ENCODE data around the gene LRRD1.

Gene LRRD1

GRCh38 chr7:92226981-92227380, 48.0 kb upstream of the LRRD1 start:
- no peak for ATAC-seq
- TF ChIP-seq GLIS3 (CRISPR knock-in tag; IDR thresholded peaks at IDR 0.05) (no peak), RARB (CRISPR knock-in tag; IDR thresholded peaks at IDR 0.05) (no peak), ZNF8 (CRISPR knock-in tag; IDR thresholded peaks at IDR 0.05) (no peak), SNAI2 (CRISPR knock-in tag; IDR thresholded peaks at IDR 0.05) (no peak), ESRRG (CRISPR knock-in tag; IDR thresholded peaks at IDR 0.05) (no peak), ZNF565 (CRISPR knock-in tag; conservative IDR thresholded peaks at IDR 0.05; ENCODE audit: low read depth) (no peak), ZFP3 (CRISPR knock-in tag; IDR thresholded peaks at IDR 0.05) (no peak), ARNTL (CRISPR knock-in tag; IDR thresholded peaks at IDR 0.05; ENCODE audit: borderline replicate concordance, low read depth) (no peak), TOX (CRISPR knock-in tag; IDR thresholded peaks at IDR 0.05; ENCODE audit: borderline replicate concordance) (no peak)
- TF ChIP-seq, protein P1, sequence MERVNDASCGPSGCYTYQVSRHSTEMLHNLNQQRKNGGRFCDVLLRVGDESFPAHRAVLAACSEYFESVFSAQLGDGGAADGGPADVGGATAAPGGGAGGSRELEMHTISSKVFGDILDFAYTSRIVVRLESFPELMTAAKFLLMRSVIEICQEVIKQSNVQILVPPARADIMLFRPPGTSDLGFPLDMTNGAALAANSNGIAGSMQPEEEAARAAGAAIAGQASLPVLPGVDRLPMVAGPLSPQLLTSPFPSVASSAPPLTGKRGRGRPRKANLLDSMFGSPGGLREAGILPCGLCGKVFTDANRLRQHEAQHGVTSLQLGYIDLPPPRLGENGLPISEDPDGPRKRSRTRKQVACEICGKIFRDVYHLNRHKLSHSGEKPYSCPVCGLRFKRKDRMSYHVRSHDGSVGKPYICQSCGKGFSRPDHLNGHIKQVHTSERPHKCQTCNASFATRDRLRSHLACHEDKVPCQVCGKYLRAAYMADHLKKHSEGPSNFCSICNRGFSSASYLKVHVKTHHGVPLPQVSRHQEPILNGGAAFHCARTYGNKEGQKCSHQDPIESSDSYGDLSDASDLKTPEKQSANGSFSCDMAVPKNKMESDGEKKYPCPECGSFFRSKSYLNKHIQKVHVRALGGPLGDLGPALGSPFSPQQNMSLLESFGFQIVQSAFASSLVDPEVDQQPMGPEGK (CRISPR knock-in tag; IDR thresholded peaks at IDR 0.05; ENCODE audit: borderline replicate concordance): no peak

DNA sequence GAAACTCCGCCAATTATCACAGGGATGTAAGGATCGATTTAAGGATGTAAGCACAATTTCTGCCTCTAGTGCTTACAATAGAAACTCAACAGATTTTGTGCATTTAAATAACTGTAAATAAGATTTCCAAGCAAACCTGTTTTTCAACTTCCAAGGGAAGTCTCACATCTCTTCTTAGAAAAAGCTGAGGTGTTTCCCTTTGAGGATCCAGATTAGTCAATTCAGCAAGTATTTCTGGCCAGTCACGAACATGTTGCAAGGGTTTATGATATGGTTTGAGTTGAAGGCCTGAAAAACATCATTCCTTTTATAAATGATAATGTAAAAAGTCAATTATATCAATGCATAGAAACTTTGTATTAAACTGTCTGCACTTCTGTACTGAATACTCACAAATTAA, 42.8 kb upstream of the LRRD1 start:
- no peak for ATAC-seq
- TF ChIP-seq ARNTL (CRISPR knock-in tag; IDR thresholded peaks at IDR 0.05; ENCODE audit: borderline replicate concordance, low read depth) (no peak), CSDC2 (CRISPR knock-in tag; IDR thresholded peaks at IDR 0.05) (no peak), RARB (CRISPR knock-in tag; IDR thresholded peaks at IDR 0.05) (no peak), TCF4 (CRISPR knock-in tag; IDR thresholded peaks at IDR 0.05; ENCODE audit: borderline replicate concordance) (no peak), ZNF565 (CRISPR knock-in tag; conservative IDR thresholded peaks at IDR 0.05; ENCODE audit: low read depth) (no peak), SNAI2 (CRISPR knock-in tag; IDR thresholded peaks at IDR 0.05) (no peak), ESRRG (CRISPR knock-in tag; IDR thresholded peaks at IDR 0.05) (no peak), TOX (CRISPR knock-in tag; IDR thresholded peaks at IDR 0.05; ENCODE audit: borderline replicate concordance) (no peak), PPARA (CRISPR knock-in tag; IDR thresholded peaks at IDR 0.05; ENCODE audit: borderline replicate concordance) (no peak), ZC3H10 (CRISPR knock-in tag; IDR thresholded peaks at IDR 0.05) (no peak), ZNF70 (CRISPR knock-in tag; IDR thresholded peaks at IDR 0.05) (no peak), ZNF8 (CRISPR knock-in tag; IDR thresholded peaks at IDR 0.05) (no peak)
- TF ChIP-seq, protein P1 (CRISPR knock-in tag; IDR thresholded peaks at IDR 0.05; ENCODE audit: borderline replicate concordance): no peak

DNA sequence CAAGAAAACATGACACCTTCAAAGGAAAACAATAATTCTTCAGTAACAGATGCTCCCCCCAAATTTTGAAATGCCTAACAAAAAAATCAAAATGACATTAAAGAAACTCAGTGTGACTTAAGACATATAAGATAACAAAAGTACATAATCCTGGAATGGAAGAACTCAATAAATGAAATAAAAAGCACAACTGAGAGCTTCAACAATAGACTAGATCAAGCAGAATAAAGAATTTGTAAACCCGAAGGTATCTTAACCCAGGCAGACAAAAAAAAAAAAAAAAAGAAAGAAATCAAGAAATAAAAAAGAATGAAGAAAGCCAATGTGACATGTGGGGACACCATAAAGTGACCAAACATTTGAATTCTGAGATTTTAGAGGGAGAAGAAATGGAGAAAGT, 27.7 kb upstream of the LRRD1 start:
- ATAC-seq: no peak
- no peak for TF ChIP-seq ESRRG (CRISPR knock-in tag; IDR thresholded peaks at IDR 0.05)
- no peak for TF ChIP-seq CSDC2 (CRISPR knock-in tag; IDR thresholded peaks at IDR 0.05)
- no peak for TF ChIP-seq GLIS3 (CRISPR knock-in tag; IDR thresholded peaks at IDR 0.05)
- TF ChIP-seq, protein P1 (CRISPR knock-in tag; IDR thresholded peaks at IDR 0.05; ENCODE audit: borderline replicate concordance): no peak
- TF ChIP-seq ZNF70 (CRISPR knock-in tag; IDR thresholded peaks at IDR 0.05): no peak
- no peak for TF ChIP-seq RARB (CRISPR knock-in tag; IDR thresholded peaks at IDR 0.05)
- TF ChIP-seq SNAI2 (CRISPR knock-in tag; IDR thresholded peaks at IDR 0.05): no peak
- no peak for TF ChIP-seq PPARA (CRISPR knock-in tag; IDR thresholded peaks at IDR 0.05; ENCODE audit: borderline replicate concordance)
- TF ChIP-seq ZFP30 (CRISPR knock-in tag; IDR thresholded peaks at IDR 0.05): no peak
- TF ChIP-seq TOX (CRISPR knock-in tag; IDR thresholded peaks at IDR 0.05; ENCODE audit: borderline replicate concordance): no peak
- TF ChIP-seq, protein P2, sequence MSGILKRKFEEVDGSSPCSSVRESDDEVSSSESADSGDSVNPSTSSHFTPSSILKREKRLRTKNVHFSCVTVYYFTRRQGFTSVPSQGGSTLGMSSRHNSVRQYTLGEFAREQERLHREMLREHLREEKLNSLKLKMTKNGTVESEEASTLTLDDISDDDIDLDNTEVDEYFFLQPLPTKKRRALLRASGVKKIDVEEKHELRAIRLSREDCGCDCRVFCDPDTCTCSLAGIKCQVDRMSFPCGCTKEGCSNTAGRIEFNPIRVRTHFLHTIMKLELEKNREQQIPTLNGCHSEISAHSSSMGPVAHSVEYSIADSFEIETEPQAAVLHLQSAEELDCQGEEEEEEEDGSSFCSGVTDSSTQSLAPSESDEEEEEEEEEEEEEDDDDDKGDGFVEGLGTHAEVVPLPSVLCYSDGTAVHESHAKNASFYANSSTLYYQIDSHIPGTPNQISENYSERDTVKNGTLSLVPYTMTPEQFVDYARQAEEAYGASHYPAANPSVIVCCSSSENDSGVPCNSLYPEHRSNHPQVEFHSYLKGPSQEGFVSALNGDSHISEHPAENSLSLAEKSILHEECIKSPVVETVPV (CRISPR knock-in tag; IDR thresholded peaks at IDR 0.05): no peak
- TF ChIP-seq OSR1 (CRISPR knock-in tag; IDR thresholded peaks at IDR 0.05): no peak
- TF ChIP-seq TCF4 (CRISPR knock-in tag; IDR thresholded peaks at IDR 0.05; ENCODE audit: borderline replicate concordance): no peak
- no peak for TF ChIP-seq ZFP3 (CRISPR knock-in tag; IDR thresholded peaks at IDR 0.05)
- no peak for TF ChIP-seq ZNF565 (CRISPR knock-in tag; conservative IDR thresholded peaks at IDR 0.05; ENCODE audit: low read depth)
- TF ChIP-seq CREB5 (CRISPR knock-in tag; IDR thresholded peaks at IDR 0.05; ENCODE audit: low read depth): no peak
